MCF 10A (cell line): Measurements from ENCODE around the gene ABR. TPM values are rescaled to one million over a fixed set of nuclear protein-coding genes. Genes with fewer than 3 reads are reported as not detected.
"Not testable (repeated sequence)": the region's sequence is repeated elsewhere in the genome, so short reads cannot be mapped to it uniquely, and the experiment has no call there.

Source experiments
- BruUV-seq: library from RNA; stranded (reverse); fragments of 400-500 nt; replicated peaks from 2 replicates; lab custom pipeline; 2021; lab: Mats Ljungman, UMichigan
- CTCF ChIA-PET: fragments of 300-600 bp; sonication (Branson Sonifier 250); formaldehyde crosslinking; extraction: SDS; loops from one replicate; lab custom pipeline; 2021; ENCODE audit warnings: antibody characterized with exemption, inconsistent platforms; lab: Yijun Ruan, JAX
- POLR2A ChIA-PET: fragments of 300-600, 350-650 bp; sonication (Branson Sonifier 250); formaldehyde crosslinking; extraction: SDS; loops from one replicate; lab custom pipeline; 2020; ENCODE audit warnings: antibody characterized with exemption, inconsistent platforms; lab: Yijun Ruan, JAX
- DNase-seq: peaks from one replicate; pipeline ENCODE4 v3.0.0-alpha.2; 2018; ENCODE audit not compliant: unreplicated experiment
- H3K27ac Mint-ChIP-seq: one replicate; pipeline ENCODE4 v1.8.0; 2022; ENCODE audit warnings: mild to moderate bottlenecking, low read depth, mixed read lengths; ENCODE audit not compliant: unreplicated experiment
- H3K27me3 Mint-ChIP-seq: one replicate; pipeline ENCODE4 v1.8.0; 2022; ENCODE audit warnings: mixed read lengths; ENCODE audit not compliant: insufficient read depth, unreplicated experiment
- H3K36me3 Mint-ChIP-seq: one replicate; pipeline ENCODE4 v1.8.0; 2022; ENCODE audit warnings: mild to moderate bottlenecking, moderate library complexity, mixed read lengths; ENCODE audit not compliant: insufficient read depth, unreplicated experiment
- H3K4me1 Mint-ChIP-seq: one replicate; pipeline ENCODE4 v1.8.0; 2022; ENCODE audit warnings: mixed read lengths; ENCODE audit not compliant: insufficient read depth, unreplicated experiment
- H3K4me3 Mint-ChIP-seq: one replicate; pipeline ENCODE4 v1.8.0; 2022; ENCODE audit warnings: mild to moderate bottlenecking, moderate library complexity, mixed read lengths; ENCODE audit not compliant: unreplicated experiment
- H3K9me3 Mint-ChIP-seq: one replicate; pipeline ENCODE4 v1.8.0; 2022; ENCODE audit warnings: mixed read lengths; ENCODE audit not compliant: unreplicated experiment
- CTCF ChIP-seq: fragments of 200-600 bp; IDR thresholded peaks from one replicate; pipeline ENCODE4 v1.8.0; 2022; ENCODE audit warnings: antibody characterized with exemption, mild to moderate bottlenecking; ENCODE audit not compliant: unreplicated experiment
- intact Hi-C: fragments of 100-400 bp; cut with micrococcal nuclease; formaldehyde crosslinking; loops from 2 replicates; pipeline ENCODE4 v1.14.1; 2022
- total RNA-seq: library from RNA; stranded (reverse); gene quantifications from 2 replicates; pipeline ENCODE4 v1.2.3, GENCODE V29; 2022

The ABR gene
- total RNA-seq, 1 experiment from 2014 or later: 44.7 TPM

GRCh38 chr17:1134634-1135324 is 45.0 kb downstream of the ABR start:
- no peaks in the 10 kb centered on the region for H3K4me1 Mint-ChIP-seq
- H3K4me3 Mint-ChIP-seq: no peak overlapping the region
- no peak for TF ChIP-seq CTCF
- ChIA-PET POLR2A (interaction anchor here (0.7 kb wide), 1 partner anchor 432 kb away, joined by 3 read pairs; no protein-coding TSS in a partner anchor), CTCF (no interaction called here)
- peaks cover 45% of the 10 kb centered on the region for H3K27me3 Mint-ChIP-seq
- H3K9me3 Mint-ChIP-seq: no peaks in the 10 kb centered on the region
- DNase-seq: no peak
- intact Hi-C loops: no loop called here
- BruUV-seq: no TSS peak
- no peak overlapping the region for H3K27ac Mint-ChIP-seq
- H3K36me3 Mint-ChIP-seq: peaks cover 5% of the 10 kb centered on the region

- BruUV-seq: no TSS peak
- CTCF ChIA-PET: interaction anchor here (1.7 kb wide), 1 partner anchor 59 kb away, joined by 5 read pairs; no protein-coding TSS in a partner anchor
- Mint-ChIP-seq H3K4me1 (no peaks in the 10 kb centered on the region), H3K4me3 (no peak overlapping the region), H3K27ac (no peak overlapping the region), H3K36me3 (no peaks in the 10 kb centered on the region), H3K9me3 (no peaks in the 10 kb centered on the region), H3K27me3 (peaks cover 21% of the 10 kb centered on the region)
- DNase-seq: no peak
- intact Hi-C loops: no loop called here
- POLR2A ChIA-PET: no interaction called here
- TF ChIP-seq CTCF: no peak
Measured at GRCh38 chr17:1130191-1130590, 49.6 kb downstream of the ABR start.

- H3K27ac Mint-ChIP-seq, CTCF ChIA-PET, intact Hi-C loops, POLR2A ChIA-PET, H3K36me3 Mint-ChIP-seq, H3K4me3 Mint-ChIP-seq, BruUV-seq, H3K9me3 Mint-ChIP-seq, H3K4me1 Mint-ChIP-seq, DNase-seq: not testable (repeated sequence)
- H3K27me3 Mint-ChIP-seq: peaks cover 14% of the 10 kb centered on the region
Measured at GRCh38 chr17:1128463-1128862, 51.3 kb downstream of the ABR start.

- H3K27ac Mint-ChIP-seq: no peak overlapping the region
- no peak overlapping the region for H3K4me3 Mint-ChIP-seq
- BruUV-seq: no TSS peak
- DNase-seq: no peak
- H3K9me3 Mint-ChIP-seq: no peaks in the 10 kb centered on the region
- H3K4me1 Mint-ChIP-seq: no peaks in the 10 kb centered on the region
- H3K27me3 Mint-ChIP-seq: peaks cover 4% of the 10 kb centered on the region
- ChIA-PET POLR2A (no interaction called here), CTCF (no interaction called here)
- no peak for TF ChIP-seq CTCF
- peaks cover 5% of the 10 kb centered on the region for H3K36me3 Mint-ChIP-seq
- intact Hi-C loops: no loop called here
Measured at GRCh38 chr17:1126801-1127550, 52.8 kb downstream of the ABR start.
